Neural progenitor cell (in vitro differentiated cells): ENCODE results near the gene QSER1.

Source experiments
- CTCF ChIP-seq: fragments of 200-600 bp; sonication (generic); IDR thresholded peaks from 2 replicates; pipeline ENCODE4 v1.5.1; 2017; ENCODE audit warnings: antibody characterized with exemption, mild to moderate bottlenecking
- EZH2phosphoT487 ChIP-seq: fragments of 200-600 bp; sonication (generic); IDR thresholded peaks from 2 replicates; pipeline ENCODE4 v1.6.1; 2017; ENCODE audit warnings: antibody characterized with exemption

GRCh38 chr11:32894921-32895320, 2.3 kb downstream of the QSER1 start:
- no peak for TF ChIP-seq EZH2phosphoT487
- no peak for TF ChIP-seq CTCF
